HG03354 (cell line): ENCODE data around the gene GNB2.
A peak's percentile ranks its signal among the peaks of the same experiment; 100 is the strongest.
"Not testable (repeated sequence)": the region's sequence is repeated elsewhere in the genome, so short reads cannot be mapped to it uniquely, and the experiment has no call there.

Source experiments
- ATAC-seq: cut with Tn5 transposase; IDR thresholded peaks from one replicate; pipeline ENCODE4 v1.9.1; 2021; ENCODE audit warnings: mild to moderate bottlenecking; ENCODE audit not compliant: unreplicated experiment, poor library complexity, severe bottlenecking

Gene GNB2

DNA sequence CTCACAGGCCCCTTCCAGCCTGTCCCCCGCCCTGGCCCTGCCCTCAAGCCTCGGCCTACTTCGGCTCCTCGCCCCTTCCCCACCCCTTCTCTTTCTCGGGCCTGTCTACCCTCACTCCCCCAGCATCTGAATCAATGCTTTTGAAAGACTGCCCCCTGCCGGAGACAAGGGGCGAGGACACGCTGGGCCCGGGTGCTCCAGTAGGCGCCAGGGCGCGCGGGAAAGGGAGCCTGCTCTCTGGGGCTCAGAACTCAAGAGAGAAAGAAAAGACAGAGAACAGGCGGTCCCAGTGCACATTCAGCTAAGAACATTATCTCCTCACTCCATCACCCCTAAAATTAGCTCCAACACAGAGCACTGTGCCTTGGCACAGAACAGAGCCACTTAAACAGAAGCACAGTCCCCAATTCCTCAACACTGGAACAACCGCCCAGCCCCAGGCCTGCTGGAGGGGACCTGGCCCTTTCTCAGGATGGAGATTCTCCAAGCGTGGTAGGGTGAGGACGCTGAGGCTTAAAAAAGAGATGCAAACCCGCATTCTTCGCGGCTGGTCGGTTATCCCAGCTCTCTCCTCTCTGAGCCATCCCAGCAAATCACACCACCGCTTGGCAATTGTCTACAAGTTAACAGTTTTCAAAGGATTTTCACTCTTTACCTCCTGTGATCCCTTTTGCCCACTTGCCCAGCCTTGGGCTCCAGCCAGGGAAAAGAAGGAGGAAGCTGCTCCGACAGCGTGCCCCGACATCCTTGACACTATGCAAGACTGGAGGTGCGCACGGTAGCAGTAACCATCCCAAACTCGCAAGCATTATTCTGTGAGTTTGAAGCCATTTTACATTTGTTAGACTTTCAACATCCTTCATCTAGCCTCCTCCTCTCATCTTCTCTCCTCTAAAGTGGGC lies 18.4 kb downstream of the GNB2 start:
- ATAC-seq, result peak; percentile 45

- no peak for ATAC-seq
Measured at GRCh38 chr7:100692578-100692961, 19.0 kb downstream of the GNB2 start.

GRCh38 chr7:100693312-100694097 lies 20.0 kb downstream of the GNB2 start:
- ATAC-seq, result peak; percentile 31

DNA sequence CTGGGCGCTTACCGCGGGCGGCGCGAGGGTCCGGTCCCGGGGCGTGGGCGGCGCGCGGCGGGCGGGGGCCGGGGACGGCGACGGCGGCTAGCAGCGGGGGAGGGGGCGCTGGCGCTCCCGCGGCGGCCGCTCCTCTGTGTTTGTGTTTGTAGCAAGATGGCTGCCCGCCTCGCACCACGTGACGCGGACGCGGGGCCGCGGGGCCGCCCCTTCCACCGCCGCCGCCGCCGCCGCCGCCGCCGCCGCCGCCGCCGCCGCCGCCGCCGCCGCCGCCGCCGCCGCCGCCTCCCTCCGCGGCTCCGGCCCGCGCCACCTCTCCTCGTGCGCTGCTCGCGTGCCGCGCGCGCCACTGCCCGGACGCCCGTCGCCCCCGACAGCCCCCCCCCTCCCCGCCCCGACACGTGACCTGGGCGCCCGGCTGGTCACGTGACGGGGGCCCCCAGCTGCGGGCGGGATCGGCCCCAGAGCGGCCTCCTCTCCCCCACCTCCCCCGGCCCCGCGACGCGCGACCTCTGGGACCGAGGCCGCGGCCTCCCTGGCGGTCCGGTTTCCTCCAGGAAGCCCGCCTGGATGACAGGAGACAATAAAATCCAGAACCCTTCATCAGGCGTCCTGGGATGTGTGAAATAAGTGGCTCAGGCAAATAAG lies 20.7 kb downstream of the GNB2 start, which contains the start of gene GIGYF1:
Gene GIGYF1 (minus strand): TSS at position 153 of the 648 bp plus-strand sequence. CDS start 6,012 bp downstream, outside the sequence.
- ATAC-seq, result peak; percentile 69

DNA sequence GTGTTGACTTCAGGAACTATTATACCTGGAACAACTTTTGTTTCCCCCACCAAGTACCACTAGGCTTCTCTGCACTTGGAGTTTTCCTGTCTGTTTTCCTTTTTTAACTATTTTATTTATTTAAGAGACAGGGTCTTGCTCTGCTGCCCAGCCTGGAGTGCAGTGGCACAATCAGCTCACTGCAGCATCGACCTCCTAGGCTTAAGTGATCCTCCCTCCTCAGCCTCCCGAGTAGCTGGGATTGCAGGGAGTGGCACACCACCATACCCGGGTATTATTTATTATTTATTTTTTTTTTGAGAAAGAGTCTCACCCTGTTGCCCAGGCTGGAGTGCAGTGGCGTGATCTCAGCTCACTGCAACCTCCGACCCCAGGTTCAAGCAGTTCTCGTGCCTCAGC lies 22.6 kb downstream of the GNB2 start:
- no peak for ATAC-seq

- no peak for ATAC-seq
Measured at GRCh38 chr7:100699018-100699417, 25.5 kb downstream of the GNB2 start.

- not testable (repeated sequence) for ATAC-seq
Measured at GRCh38 chr7:100701089-100701488, 27.5 kb downstream of the GNB2 start.

GRCh38 chr7:100705320-100705752 lies 31.8 kb downstream of the GNB2 start:
- ATAC-seq, result peak; percentile 72

DNA sequence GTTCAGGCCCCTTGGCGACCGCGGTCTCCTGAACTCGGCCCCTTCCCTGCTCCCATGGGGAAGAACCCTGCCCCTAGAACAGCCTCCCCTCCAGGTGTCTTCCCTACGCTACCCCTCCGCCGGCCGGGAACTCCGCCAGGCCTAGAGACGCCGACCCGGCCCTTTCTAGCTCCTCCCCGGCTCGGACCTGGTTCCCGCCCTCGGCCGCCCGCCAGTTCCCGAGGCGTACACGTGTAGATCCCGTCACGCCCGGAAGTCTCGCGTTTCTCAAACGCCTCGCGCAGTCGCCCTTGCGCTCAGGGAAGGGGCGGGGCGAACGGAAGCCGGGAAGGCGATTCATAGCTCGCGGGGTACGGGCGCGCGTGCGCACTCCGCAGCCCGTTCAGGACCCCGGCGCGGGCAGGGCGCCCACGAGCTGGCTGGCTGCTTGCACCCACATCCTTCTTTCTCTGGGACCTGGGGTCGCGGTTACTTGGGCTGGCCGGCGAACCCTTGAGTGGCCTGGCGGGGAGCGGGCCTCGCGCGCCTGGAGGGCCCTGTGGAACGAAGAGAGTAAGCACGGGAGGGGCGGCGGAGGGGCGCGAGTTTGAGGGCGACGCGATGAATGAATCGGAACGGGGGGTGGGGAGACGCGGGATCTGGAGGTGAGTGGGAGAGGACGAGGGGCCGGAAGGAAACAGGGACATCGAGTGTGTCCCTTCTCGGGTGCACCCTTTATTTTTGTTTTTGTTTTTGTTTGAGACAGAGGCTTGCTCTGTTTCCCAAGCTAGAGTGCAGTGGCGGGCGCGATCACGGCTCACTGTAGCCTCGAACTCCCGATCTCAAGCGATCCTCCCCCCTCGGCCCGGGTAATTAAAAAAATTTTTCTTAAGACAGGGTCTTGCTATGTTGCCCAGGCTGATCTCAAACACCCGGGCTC lies 32.5 kb downstream of the GNB2 start, which contains the start of gene POP7:
Gene POP7 (plus strand): TSS at position 369 of the 919 bp plus-strand sequence. CDS start 710 bp downstream, outside the sequence.
- ATAC-seq, result peak; percentile 93

- no peak for ATAC-seq
Measured at GRCh38 chr7:100706672-100707311, 33.3 kb downstream of the GNB2 start.

DNA sequence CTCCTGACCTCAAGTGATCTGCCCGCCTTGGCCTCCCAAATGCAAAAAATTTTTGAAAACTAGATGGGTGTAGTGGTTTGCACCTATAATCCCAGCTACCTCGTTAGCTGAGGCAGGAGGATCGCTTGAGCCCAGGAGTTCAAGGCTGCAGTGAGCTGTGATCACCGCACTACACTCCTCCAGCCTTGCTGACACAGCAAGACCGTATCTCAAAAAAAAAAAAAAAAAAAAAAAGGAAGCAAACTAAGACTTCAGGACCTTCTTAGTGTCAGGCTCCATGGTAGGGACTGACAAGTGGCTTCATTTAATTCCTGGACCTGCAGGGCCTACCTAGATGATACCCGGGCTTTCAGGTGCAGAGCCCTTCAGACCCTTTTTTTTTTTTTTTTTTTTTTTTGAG lies 34.9 kb downstream of the GNB2 start:
- no peak for ATAC-seq

GRCh38 chr7:100710452-100710851 lies 36.9 kb downstream of the GNB2 start:
- no peak for ATAC-seq

- no peak for ATAC-seq
Measured at GRCh38 chr7:100711369-100711768, 37.8 kb downstream of the GNB2 start.

- no peak for ATAC-seq
Measured at GRCh38 chr7:100714725-100715124, 41.2 kb downstream of the GNB2 start.

GRCh38 chr7:100717073-100717472 lies 43.5 kb downstream of the GNB2 start:
- not testable (repeated sequence) for ATAC-seq

DNA sequence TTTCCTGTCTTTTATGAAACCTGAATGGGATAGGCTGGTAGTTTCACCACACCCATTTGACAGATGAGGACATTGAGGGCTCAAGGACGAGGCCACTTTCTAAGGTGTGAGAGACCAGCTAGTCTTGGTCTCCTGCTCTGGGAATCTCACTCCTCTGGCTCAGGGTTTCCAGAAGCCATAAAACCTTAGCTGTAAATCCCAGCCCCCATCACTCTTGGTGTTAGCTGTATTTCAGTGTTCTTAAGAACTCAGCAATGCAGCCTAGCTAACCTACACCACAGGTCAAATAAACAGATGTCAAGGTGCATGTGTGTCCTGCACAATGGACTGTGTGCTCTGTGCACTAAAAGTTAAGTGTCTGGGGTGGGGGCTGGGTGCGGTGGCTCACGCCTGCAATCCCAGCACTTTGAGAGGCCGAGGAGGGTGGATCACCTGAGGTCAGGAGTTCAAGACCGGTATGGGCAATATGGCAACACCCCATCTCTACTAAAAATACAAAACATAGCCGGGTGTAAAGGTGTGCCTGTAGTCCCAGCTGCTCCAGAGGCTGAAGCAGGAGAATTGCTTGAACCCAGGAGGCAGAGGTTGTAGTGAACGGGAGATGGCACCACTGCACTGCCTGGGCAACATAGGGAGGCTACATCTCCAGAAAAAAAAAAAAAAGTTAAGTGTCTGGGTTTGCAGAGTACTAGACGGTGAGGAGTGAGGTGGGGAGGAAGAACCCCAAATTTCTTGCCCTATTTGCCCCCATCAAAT lies 46.2 kb downstream of the GNB2 start:
- ATAC-seq, result no peak

GRCh38 chr7:100720279-100720670 lies 46.7 kb downstream of the GNB2 start, which contains the start of gene EPO:
Gene EPO (plus strand): TSS chr7:100720468. CDS start chr7:100720981, 513 bp downstream.
- ATAC-seq, result no peak
